Keratinocyte (primary cell): ENCODE measurements around the gene SKAP1.

Experiments
- CTCF ChIP-seq, 3 experiments: IDR thresholded peaks in 1 of 3; conservative IDR thresholded peaks in 1 of 3; optimal IDR thresholded peaks in 1 of 3; 2 replicates in 2 of 3; 3 replicates in 1 of 3; pipeline versions ENCODE3 to v1.5.1; 2011; ENCODE audit warnings: low read length in 3 of 3, mild to moderate bottlenecking in 3 of 3, moderate library complexity in 2 of 3, control low read depth in 1 of 3, inconsistent platforms in 1 of 3; ENCODE audit not compliant: insufficient read depth in 2 of 3; ENCODE audit errors: extremely low read depth in 1 of 3
- EZH2 ChIP-seq: IDR thresholded peaks from one replicate; pipeline ENCODE4 v1.6.1; 2012; ENCODE audit warnings: inconsistent platforms, mild to moderate bottlenecking, low read length, moderate library complexity

DNA sequence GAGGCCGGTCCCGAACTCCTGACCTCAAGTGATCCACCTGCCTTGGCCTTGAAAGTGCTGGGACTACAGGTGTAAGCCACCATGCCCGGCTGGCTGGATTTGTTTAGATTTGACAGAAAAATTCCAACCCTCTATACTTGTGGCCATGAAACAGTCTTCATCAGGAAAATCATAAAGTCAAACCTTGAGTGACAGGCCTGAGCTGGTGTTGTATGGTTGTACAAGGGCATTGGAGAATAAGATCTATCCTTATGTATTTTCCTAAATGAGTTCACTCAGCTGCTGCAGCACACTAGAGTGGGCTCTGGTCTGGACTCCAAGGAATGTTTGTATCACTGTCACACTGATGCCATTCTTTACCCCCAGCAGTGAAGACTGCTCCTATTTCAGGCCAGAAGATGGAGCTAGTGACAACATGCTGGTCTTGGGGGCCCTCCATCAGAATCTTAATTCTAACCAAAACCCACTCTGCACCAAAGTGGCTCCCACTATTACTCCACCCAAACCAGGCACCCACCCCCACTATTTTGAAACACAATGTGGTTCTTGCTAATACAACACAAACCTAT is 295.0 kb downstream of the SKAP1 start:
- TF ChIP-seq CTCF (optimal IDR thresholded peaks at IDR 0.05 in 1 of 3, IDR thresholded peaks at IDR 0.05 in 1 of 3, conservative IDR thresholded peaks at IDR 0.05 in 1 of 3; ENCODE audit: extremely low read depth in 1 of 3, insufficient read depth in 2 of 3, low read length in 3 of 3) = peak in 1 of 3 experiments; percentile 38
- no peak for TF ChIP-seq EZH2
